ENCODE measurements around the gene NALCN. TPM values are rescaled to one million over a fixed set of nuclear protein-coding genes. Genes with fewer than 3 reads are reported as not detected.

Gene NALCN
- polyA plus RNA-seq, 1 experiment, result 2.2 TPM

- Histone ChIP-seq H3K27me3 (ENCODE audit: control insufficient read depth, insufficient read depth, low read length) (no peaks in the 10 kb centered on the region), H3K9me3 (ENCODE audit: control insufficient read depth, insufficient read depth, low read length) (no peaks in the 10 kb centered on the region; the same call in 1 of the 2 replicates), H3K27ac (ENCODE audit: low read depth, low read length) (no peak overlapping the region), H3K4me3 (ENCODE audit: low read depth, low read length) (peak overlapping the region; percentile 63)
- TF ChIP-seq CTCF (IDR thresholded peaks at IDR 0.05; ENCODE audit: low read depth, low read length), result no peak
- CTCF ChIA-PET, result interaction anchor here (2.7 kb wide), 1 partner anchor 272 kb away, joined by 13 read pairs; no protein-coding TSS in a partner anchor
- peak; percentile 26 for DNase-seq (ENCODE audit: low read depth, low spot score)
- POLR2A ChIA-PET, result interaction anchor here (1.0 kb wide), 1 partner anchor 20 kb away, joined by 3 read pairs; no protein-coding TSS in a partner anchor
Observed at GRCh38 chr13:101417043-101417406, 717 bp upstream of the NALCN start.

- TF ChIP-seq CTCF (IDR thresholded peaks at IDR 0.05; ENCODE audit: low read depth, low read length), result no peak
- peak overlapping the region; percentile 63 for H3K4me3 ChIP-seq (ENCODE audit: low read depth, low read length)
- ChIA-PET POLR2A (no interaction called here), CTCF (interaction anchor here (2.7 kb wide), 1 partner anchor 270 kb away, joined by 13 read pairs; no protein-coding TSS in a partner anchor)
- H3K9me3 ChIP-seq (ENCODE audit: control insufficient read depth, insufficient read depth, low read length), result no peaks in the 10 kb centered on the region; the same call in 1 of the 2 replicates
- DNase-seq (ENCODE audit: low read depth, low spot score), result no peak
- H3K27ac ChIP-seq (ENCODE audit: low read depth, low read length), result no peak overlapping the region
- no peaks in the 10 kb centered on the region for H3K27me3 ChIP-seq (ENCODE audit: control insufficient read depth, insufficient read depth, low read length)
Observed at GRCh38 chr13:101415358-101416174, 742 bp downstream of the NALCN start.

- no peak for TF ChIP-seq CTCF (IDR thresholded peaks at IDR 0.05; ENCODE audit: low read depth, low read length)
Observed at GRCh38 chr13:101412076-101412475, 4.2 kb downstream of the NALCN start.

GRCh38 chr13:101408992-101409656 is 7.2 kb downstream of the NALCN start:
- TF ChIP-seq CTCF (IDR thresholded peaks at IDR 0.05; ENCODE audit: low read depth, low read length), result no peak
- Histone ChIP-seq H3K27ac (ENCODE audit: low read depth, low read length) (no peak overlapping the region), H3K4me3 (ENCODE audit: low read depth, low read length) (no peak overlapping the region), H3K27me3 (ENCODE audit: control insufficient read depth, insufficient read depth, low read length) (no peaks in the 10 kb centered on the region), H3K9me3 (ENCODE audit: control insufficient read depth, insufficient read depth, low read length) (no peaks in the 10 kb centered on the region)
- ChIA-PET POLR2A (no interaction called here), CTCF (interaction anchor here (0.6 kb wide), 1 partner anchor 11 kb away, joined by 3 read pairs; no protein-coding TSS in a partner anchor)
- no peak for DNase-seq (ENCODE audit: low read depth, low spot score)

More at GRCh38 chr13:101412076-101412475, 4.2 kb downstream of the NALCN start:
- H3K27ac ChIP-seq (ENCODE audit: low read depth, low read length), result no peak overlapping the region
- ChIA-PET POLR2A (no interaction called here), CTCF (no interaction called here)
- no peaks in the 10 kb centered on the region for H3K27me3 ChIP-seq (ENCODE audit: control insufficient read depth, insufficient read depth, low read length)
- no peak overlapping the region for H3K4me3 ChIP-seq (ENCODE audit: low read depth, low read length)
- no peaks in the 10 kb centered on the region; the same call in 1 of the 2 replicates for H3K9me3 ChIP-seq (ENCODE audit: control insufficient read depth, insufficient read depth, low read length)
- no peak for DNase-seq (ENCODE audit: low read depth, low spot score)

- no peak for TF ChIP-seq CTCF (IDR thresholded peaks at IDR 0.05; ENCODE audit: low read depth, low read length)
- no peak overlapping the region for H3K4me3 ChIP-seq (ENCODE audit: low read depth, low read length)
- H3K27me3 ChIP-seq (ENCODE audit: control insufficient read depth, insufficient read depth, low read length), result no peaks in the 10 kb centered on the region
- POLR2A ChIA-PET, result no interaction called here
- CTCF ChIA-PET, result no interaction called here
- H3K9me3 ChIP-seq (ENCODE audit: control insufficient read depth, insufficient read depth, low read length), result no peaks in the 10 kb centered on the region
- no peak for DNase-seq (ENCODE audit: low read depth, low spot score)
- no peak overlapping the region for H3K27ac ChIP-seq (ENCODE audit: low read depth, low read length)
Observed at GRCh38 chr13:101408154-101408553, 8.2 kb downstream of the NALCN start.

Data from AG04450 (cell line).